Stimulated activated CD8-positive, alpha-beta memory T cell treated with anti-CD3 and anti-CD28 coated beads, Interleukin-12 subunit alpha, Interleukin-12 subunit beta, amount 100 ng/mL, for 1 hour (primary cell): ENCODE measurements around the gene PLPPR3.

Experiments used
- DNase-seq: peaks from one replicate; pipeline ENCODE4 v3.0.0-alpha.2; 2020; ENCODE audit warnings: low read depth

PLPPR3 gene, protein sequence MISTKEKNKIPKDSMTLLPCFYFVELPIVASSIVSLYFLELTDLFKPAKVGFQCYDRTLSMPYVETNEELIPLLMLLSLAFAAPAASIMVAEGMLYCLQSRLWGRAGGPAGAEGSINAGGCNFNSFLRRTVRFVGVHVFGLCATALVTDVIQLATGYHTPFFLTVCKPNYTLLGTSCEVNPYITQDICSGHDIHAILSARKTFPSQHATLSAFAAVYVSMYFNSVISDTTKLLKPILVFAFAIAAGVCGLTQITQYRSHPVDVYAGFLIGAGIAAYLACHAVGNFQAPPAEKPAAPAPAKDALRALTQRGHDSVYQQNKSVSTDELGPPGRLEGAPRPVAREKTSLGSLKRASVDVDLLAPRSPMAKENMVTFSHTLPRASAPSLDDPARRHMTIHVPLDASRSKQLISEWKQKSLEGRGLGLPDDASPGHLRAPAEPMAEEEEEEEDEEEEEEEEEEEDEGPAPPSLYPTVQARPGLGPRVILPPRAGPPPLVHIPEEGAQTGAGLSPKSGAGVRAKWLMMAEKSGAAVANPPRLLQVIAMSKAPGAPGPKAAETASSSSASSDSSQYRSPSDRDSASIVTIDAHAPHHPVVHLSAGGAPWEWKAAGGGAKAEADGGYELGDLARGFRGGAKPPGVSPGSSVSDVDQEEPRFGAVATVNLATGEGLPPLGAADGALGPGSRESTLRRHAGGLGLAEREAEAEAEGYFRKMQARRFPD

GRCh38 chr19:821825-822503 is at the start of gene PLPPR3:
Gene PLPPR3 (minus strand): TSS chr19:821955. CDS start chr19:821559, 396 bp downstream.
- no peak for DNase-seq

DNA sequence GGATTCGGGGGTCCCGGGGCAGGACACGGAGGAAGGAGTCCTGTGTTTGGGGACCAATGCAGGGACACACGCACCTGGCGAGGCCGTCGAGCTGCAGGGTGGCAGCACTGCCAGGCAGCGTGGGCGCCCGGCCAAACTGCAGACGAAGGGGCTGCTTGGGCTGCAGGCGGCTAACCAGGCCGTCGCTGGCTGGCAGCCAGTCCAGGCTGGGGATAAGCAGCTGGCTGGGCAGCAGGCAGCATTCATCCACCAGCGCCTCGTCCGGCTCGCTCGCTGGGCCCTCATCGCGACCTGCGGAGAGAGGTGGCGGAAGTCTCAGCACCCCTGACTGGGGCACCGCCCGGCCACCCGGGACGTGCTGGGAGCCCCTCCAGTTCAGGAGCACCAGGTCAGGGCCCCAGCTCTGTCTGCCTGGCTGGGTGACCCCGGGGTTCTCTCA is 49.2 kb upstream of the PLPPR3 start:
- DNase-seq, result no peak

- DNase-seq, result no peak
These were observed 48.6 kb upstream of the PLPPR3 start for GRCh38 chr19:870314-870713.

GRCh38 chr19:869245-870177 is 47.8 kb upstream of the PLPPR3 start:
- DNase-seq, result no peak

DNA sequence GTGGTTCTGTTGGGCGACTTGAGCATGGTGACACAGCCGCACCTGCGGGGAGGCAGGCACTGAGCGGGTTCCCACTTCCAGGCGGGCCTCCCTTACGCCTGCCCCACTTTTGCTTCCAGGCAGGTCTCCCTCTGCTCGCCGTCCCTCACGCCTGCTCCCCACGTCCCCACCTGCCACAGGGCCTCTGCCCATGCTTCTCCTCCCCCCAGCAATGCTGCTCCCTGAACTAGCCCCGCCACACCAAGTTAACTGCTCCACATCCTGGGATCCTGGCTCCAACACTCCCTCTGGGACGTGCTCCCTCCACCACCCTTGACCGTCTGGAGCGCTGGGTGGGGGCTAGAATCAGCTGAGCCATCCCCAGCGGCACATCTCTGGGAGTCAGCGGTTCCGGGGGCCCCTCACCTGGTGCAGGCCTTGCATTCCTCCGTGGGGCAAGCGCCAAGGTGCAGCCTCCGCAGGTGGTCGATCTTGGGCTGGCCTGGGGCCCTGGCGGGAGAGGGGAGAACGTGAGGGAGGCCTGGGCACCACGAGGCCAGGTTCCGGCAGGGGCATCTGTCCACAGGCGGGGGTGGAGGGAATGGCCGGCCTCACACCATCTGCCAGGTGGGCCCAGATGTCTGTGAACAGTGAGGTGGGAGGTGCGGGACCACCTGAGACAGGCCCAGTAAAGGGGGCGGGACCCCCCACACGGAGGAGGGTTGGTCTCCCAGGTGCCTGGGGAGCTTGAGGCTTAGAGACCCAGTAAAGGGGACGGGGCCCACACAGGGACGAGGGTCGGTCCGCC is 46.9 kb upstream of the PLPPR3 start:
- no peak for DNase-seq

DNA sequence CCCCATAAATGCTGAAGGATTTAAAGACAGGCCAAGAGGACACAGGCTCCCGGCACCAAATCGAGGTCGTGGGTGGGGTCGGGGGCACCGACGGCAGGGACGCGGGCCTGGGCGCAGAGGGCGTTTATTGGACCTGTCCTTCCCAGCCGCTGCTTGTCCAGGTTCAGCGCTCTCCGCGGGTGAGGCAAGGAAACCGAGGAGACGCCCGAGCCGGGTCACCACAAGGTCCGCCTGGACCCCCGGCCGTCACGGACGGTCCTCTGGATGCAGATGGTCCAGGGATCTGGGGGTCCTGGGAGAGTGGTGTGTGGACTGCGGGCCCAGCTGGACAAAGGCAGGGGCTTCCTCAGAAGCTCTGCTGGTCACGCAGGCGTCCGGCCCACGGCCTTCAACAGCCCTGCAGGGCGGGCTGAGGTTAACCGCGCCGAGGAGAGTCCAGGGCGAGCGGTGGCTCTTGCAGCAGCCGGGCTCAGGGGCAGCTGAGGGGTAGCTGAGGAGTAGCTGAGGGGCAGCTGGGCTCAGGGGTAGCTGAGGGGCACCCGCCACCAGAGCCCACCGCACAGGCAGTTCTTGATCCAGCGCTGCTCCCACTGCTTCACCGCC is 46.2 kb upstream of the PLPPR3 start:
- no peak for DNase-seq

- DNase-seq, result no peak
These were observed 45.6 kb upstream of the PLPPR3 start for GRCh38 chr19:867301-867793.

- DNase-seq, result no peak
These were observed 45.1 kb upstream of the PLPPR3 start for GRCh38 chr19:866769-867300.

DNA sequence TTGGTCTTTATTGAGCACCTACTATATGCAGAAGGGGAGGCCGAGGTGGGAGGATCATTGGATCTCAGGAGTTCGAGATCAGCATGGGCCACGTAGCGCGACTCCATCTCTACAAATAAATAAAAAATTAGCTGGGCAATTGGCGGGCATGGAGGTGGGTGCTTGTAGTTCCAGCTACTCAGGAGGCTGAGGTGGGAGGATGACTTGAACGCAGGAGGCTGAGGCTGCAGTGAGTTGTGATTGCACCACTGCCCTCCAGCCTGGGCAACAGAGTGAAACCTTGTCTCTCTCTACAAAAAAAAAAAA is 41.5 kb upstream of the PLPPR3 start:
- no peak for DNase-seq

DNA sequence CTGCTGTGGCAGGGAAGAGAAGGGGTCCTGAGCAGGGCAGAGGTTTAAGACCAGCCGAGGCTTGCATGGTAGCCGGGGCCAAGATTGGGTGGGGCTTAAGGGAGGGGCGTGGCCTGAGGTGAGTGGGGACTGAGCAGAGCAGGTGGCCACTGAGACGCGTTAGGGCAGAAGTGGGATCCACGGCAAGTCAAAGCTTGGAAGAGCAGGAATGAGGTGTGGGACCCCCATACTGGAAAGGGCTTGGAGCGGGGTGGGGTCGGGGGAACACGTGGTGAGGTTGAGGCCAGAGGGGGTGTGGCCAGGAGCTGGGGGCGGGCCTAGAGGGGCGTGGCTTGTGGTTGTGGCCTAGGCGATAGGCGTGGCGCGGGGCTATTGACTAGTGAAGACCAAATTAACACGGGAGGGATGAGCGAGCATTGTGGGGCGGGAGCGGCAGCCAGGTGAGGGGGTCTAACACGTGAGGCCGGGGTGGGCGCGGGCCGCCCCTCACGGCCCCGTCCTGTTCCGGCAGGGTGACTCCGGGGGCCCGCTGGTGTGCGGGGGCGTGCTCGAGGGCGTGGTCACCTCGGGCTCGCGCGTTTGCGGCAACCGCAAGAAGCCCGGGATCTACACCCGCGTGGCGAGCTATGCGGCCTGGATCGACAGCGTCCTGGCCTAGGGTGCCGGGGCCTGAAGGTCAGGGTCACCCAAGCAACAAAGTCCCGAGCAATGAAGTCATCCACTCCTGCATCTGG is 41.0 kb upstream of the PLPPR3 start:
- DNase-seq, result peak; percentile 65

DNA sequence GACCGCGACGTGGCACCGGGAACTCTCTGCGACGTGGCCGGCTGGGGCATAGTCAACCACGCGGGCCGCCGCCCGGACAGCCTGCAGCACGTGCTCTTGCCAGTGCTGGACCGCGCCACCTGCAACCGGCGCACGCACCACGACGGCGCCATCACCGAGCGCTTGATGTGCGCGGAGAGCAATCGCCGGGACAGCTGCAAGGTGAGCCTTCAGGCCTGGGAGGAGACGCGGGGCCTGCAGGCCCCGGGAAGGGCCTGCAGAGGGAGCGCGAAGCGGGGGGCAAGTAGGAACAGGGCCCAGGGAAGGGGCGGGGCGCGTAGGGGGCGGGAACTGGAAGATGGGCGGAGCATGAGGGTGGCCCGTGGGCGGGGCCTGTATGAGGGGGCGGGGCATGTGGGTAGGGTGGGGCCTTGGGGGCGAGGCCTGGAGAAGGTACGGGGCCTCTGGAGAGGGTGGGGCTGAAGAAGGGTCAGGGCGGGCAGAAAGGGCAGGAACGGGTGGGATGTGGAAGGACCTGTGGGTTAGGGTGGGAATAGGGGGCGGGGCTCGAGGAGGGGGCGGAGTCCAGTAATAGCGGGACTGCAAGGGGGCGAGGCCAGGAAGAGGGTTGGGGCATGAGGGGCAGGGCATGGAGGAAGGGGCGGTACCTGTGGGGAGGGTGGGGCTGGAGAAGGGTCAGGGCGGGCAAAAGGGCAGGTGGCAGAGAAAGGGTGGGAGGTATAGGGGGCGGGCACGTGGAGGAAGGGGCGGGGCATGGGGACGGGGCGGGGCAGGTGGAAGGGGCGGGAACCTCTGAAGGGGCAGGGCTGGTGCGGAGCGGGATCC is 40.2 kb upstream of the PLPPR3 start:
- DNase-seq, result peak; percentile 46

- DNase-seq, result no peak
These were observed 39.5 kb upstream of the PLPPR3 start for GRCh38 chr19:861141-861755.

DNA sequence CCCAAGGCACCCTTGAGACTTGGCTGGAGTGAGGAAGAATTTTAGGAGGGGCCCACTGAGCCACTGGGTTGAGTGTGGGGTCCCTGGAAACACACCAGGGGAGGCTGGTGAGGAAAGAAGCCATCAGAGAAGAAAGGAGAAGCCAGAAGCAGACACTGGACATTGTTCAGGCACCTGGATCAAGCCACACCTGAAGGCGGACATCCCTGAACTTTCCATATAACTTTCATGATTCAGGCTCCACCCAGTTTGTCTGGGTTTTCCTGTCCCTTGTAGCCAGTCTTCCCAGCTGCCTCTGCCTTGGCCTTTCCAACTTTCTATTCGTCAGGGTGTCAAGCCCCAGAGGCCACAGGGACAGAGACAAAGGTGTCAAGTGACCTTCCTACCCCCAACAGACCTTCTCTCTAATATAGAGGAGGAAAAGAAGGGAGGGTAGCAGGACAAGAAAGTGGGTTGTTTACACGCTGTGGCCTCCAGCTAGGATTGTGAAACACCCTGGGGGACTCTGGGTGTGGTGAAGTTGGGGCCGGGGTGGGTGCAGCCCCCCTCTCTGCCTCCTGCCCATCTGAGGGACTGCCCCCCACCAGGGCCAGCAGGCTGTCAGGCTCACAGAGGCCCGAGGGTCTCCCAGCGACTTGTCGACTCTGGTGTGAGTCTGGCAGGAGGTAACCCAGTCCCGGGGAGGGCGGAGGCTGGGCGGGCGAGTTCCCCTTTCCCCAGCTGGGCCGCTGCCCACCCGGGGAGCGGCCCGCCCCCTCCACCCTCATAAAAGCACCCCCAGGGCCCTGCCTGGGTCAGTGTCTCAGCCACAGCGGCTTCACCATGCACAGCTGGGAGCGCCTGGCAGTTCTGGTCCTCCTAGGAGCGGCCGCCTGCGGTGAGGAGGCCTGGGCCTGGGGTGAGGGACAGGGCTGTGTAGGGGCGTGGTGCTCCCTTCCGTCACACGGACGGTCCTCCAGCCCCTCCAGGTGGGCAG is 37.4 kb upstream of the PLPPR3 start, which contains the start of gene CFD:
TSS of gene CFD (plus strand) at position 797 of the 976 bp plus-strand sequence. CDS start at position 823, 26 bp downstream.
- DNase-seq, result no peak

- DNase-seq, result no peak
These were observed 36.5 kb upstream of the PLPPR3 start for GRCh38 chr19:858284-858683.

- DNase-seq, result no peak
These were observed 33.9 kb upstream of the PLPPR3 start for GRCh38 chr19:855566-856120.

- no peak for DNase-seq
These were observed 33.4 kb upstream of the PLPPR3 start for GRCh38 chr19:855142-855541.
